GM12878 (cell line): ENCODE measurements around the gene AGBL2. TPM values are rescaled to one million over a fixed set of nuclear protein-coding genes. Genes with fewer than 3 reads are reported as not detected.

Source experiments
- BACH1 ChIP-seq: fragments of 450-650 bp; IDR thresholded peaks from 2 replicates; pipeline ENCODE4 v1.6.1; 2017; ENCODE audit warnings: mild to moderate bottlenecking, borderline replicate concordance
- BMI1 ChIP-seq: fragments of 450-650 bp; IDR thresholded peaks from 2 replicates; pipeline ENCODE4 v1.6.1; 2016; ENCODE audit warnings: mild to moderate bottlenecking, moderate library complexity, borderline replicate concordance
- CHD1 ChIP-seq: IDR thresholded peaks from 2 replicates; pipeline ENCODE4 v1.6.1; 2012; ENCODE audit warnings: low read depth, low read length, improper control_type of control experiment
- DPF2 ChIP-seq: fragments of 450-650 bp; IDR thresholded peaks from 2 replicates; pipeline ENCODE4 v1.6.1; 2017; ENCODE audit warnings: mild to moderate bottlenecking
- E4F1 ChIP-seq: fragments of 450-650 bp; IDR thresholded peaks from 2 replicates; pipeline ENCODE4 v1.6.1; 2018; ENCODE audit warnings: borderline replicate concordance, mild to moderate bottlenecking; ENCODE audit not compliant: partially characterized antibody
- EGR1 ChIP-seq, 2 experiments: IDR thresholded peaks; 1 replicate in 1 of 2; 2 replicates in 1 of 2; pipeline ENCODE4 v1.6.1; 2011 to 2012; ENCODE audit warnings: low read depth in 2 of 2, low read length in 2 of 2, borderline replicate concordance in 1 of 2, mild to moderate bottlenecking in 1 of 2, moderate library complexity in 1 of 2
- ETV6 ChIP-seq, 2 experiments: fragments of 450-650 bp in 1 of 2; IDR thresholded peaks in 1 of 2; conservative IDR thresholded peaks in 1 of 2; 2 replicates each; pipeline ENCODE4 v1.6.1; 2014; ENCODE audit warnings: antibody characterized with exemption in 1 of 2, borderline replicate concordance in 1 of 2, low read depth in 1 of 2, mild to moderate bottlenecking in 1 of 2, moderate library complexity in 1 of 2
- FOXM1 ChIP-seq: IDR thresholded peaks from 2 replicates; pipeline ENCODE4 v1.6.1; 2012; ENCODE audit warnings: low read depth, mild to moderate bottlenecking, inconsistent platforms, low read length, moderate library complexity
- HCFC1 ChIP-seq: fragments of 150-350 bp; IDR thresholded peaks from 2 replicates; pipeline ENCODE4 v1.6.1; 2014; ENCODE audit warnings: low read length
- IKZF1 ChIP-seq: fragments of 450-650 bp; conservative IDR thresholded peaks from 2 replicates; pipeline ENCODE4 v1.6.1; 2017; ENCODE audit warnings: antibody characterized with exemption, mild to moderate bottlenecking
- IKZF2 ChIP-seq, 2 experiments: fragments of 450-650 bp; IDR thresholded peaks; 2 replicates each; pipeline ENCODE4 v1.6.1; 2017; ENCODE audit warnings: mild to moderate bottlenecking in 2 of 2, moderate library complexity in 2 of 2
- MTA2 ChIP-seq: fragments of 450-650 bp; IDR thresholded peaks from 2 replicates; pipeline ENCODE4 v1.6.1; 2016; ENCODE audit warnings: low read depth, mild to moderate bottlenecking, moderate library complexity
- NBN ChIP-seq: fragments of 450-650 bp; IDR thresholded peaks from 2 replicates; pipeline ENCODE4 v1.6.1; 2016
- PAX5 ChIP-seq: IDR thresholded peaks from 2 replicates; pipeline ENCODE4 v1.6.1; 2011; ENCODE audit warnings: low read depth, low read length, borderline replicate concordance
- PML ChIP-seq: IDR thresholded peaks from 2 replicates; pipeline ENCODE4 v1.6.1; 2012; ENCODE audit warnings: low read length, inconsistent platforms
- RELB ChIP-seq: fragments of 450-650 bp; IDR thresholded peaks from 2 replicates; pipeline ENCODE4 v1.6.1; 2017; ENCODE audit warnings: low read depth, mild to moderate bottlenecking, moderate library complexity
- SIX5 ChIP-seq: IDR thresholded peaks from 2 replicates; pipeline ENCODE4 v1.6.1; 2011; ENCODE audit warnings: mild to moderate bottlenecking, low read depth, low read length, moderate library complexity; ENCODE audit not compliant: severe bottlenecking
- SKIL ChIP-seq: fragments of 450-650 bp; IDR thresholded peaks from 2 replicates; pipeline ENCODE4 v1.6.1; 2017; ENCODE audit warnings: mild to moderate bottlenecking, low read depth, inconsistent platforms; ENCODE audit not compliant: poor library complexity, severe bottlenecking
- SP1 ChIP-seq: IDR thresholded peaks from one replicate; pipeline ENCODE4 v1.6.1; 2011; ENCODE audit warnings: low read depth, low read length
- polyA plus RNA-seq, 11 experiments: library from polyadenylated mRNA; depleted of rRNA in 4 of 11; unstranded in 6 of 11; stranded (reverse) in 5 of 11; fragments of >200 nt; fragmentation: Nextera tagmentation in 4 of 11; fragmentation: Illumina TruSeq in 1 of 11; extraction: Ambion mirVana in 4 of 11; extraction: Trizol in 1 of 11; gene quantifications; 1 replicate in 1 of 11; 2 replicates in 10 of 11; pipeline versions ENCODE4 v1.2.1 to v1.2.3, GENCODE V29; 2011 to 2016; ENCODE audit warnings: inconsistent platforms in 2 of 11, missing spikeins in 2 of 11, low read depth in 1 of 11
- total RNA-seq, 4 experiments: library from RNA; depleted of rRNA in 3 of 4; stranded (reverse); fragments of >200 nt in 3 of 4; fragmentation: Illumina TruSeq in 1 of 4; extraction: Trizol in 1 of 4; gene quantifications; 2 replicates each; pipeline versions ENCODE4 v1.2.1 to v1.2.3, GENCODE V29; 2013 to 2021
- TF ChIP-seq, protein P1 (sequence below): fragments of 450-650 bp; IDR thresholded peaks from 2 replicates; pipeline ENCODE4 v1.6.1; 2016; ENCODE audit warnings: mild to moderate bottlenecking
- TF ChIP-seq, protein P2 (sequence below): fragments of 450-650 bp; conservative IDR thresholded peaks from 2 replicates; pipeline ENCODE4 v1.6.1; 2017; ENCODE audit warnings: mild to moderate bottlenecking, moderate library complexity

AGBL2 gene
- total and polyA plus RNA-seq, 10 of the 15 experiments (the other 5 are each of a cell fraction or from before 2014, with no cell fraction given): 0.93 to 12.2 (median 2.9) TPM

DNA sequence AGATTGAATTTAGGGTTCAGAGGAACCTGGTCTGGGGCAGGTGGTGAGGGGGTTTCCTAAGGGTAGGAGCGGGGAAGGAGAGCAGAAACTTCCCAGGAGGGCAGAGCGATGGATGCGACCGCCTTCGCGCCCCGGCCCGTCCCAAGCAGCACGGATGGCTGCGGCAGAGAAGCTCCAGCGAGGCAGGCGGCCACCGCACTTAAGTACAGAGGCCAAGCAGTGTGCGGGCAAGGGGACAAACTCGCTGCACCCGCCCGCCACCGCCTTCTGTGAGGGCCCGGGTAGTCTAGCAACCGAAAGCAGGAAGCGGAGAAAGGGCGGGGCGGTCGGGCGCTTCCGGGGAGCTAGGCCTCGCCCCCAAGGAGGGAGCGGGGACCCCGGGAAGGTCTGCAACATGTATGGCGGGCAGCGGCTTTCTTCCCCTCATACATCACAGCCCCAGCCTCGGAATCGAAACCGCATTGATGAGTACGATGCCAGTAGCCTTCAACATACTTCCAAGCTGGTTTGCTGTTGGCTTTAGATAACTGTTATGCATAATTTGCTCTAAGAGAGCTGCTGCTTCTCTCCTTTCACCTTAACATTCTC is at the start of gene AGBL2 (continued):
- TF ChIP-seq SKIL (no peak), IKZF1 (peak; percentile 78), BMI1 (no peak), PAX5 (peak; percentile 46; the same call in 1 of the 2 replicates), IKZF2 (IDR thresholded peaks at IDR 0.05) (peak; percentile 39 to 54), EGR1 (IDR thresholded peaks at IDR 0.05; ENCODE audit: borderline replicate concordance in 1 of 2, low read depth in 2 of 2, low read length in 2 of 2) (0 out of 3 replicates have a peak, but pooled peaks of 1 of the 2 experiments have one; percentile 24), MTA2 (peak; percentile 8; the same call in 1 of the 2 replicates), NBN (0 out of 2 replicates have a peak, but pooled peaks have one; percentile 54), CHD1 (no peak), PML (peak; percentile 91), SP1 (peak; percentile 13), FOXM1 (no peak), E4F1 (peak; percentile 69), SIX5 (no peak), HCFC1 (peak; percentile 32; the same call in 1 of the 2 replicates), BACH1 (peak; percentile 69; the same call in 1 of the 2 replicates), ETV6 (conservative IDR thresholded peaks at IDR 0.05 in 1 of 2, IDR thresholded peaks at IDR 0.05 in 1 of 2; ENCODE audit: borderline replicate concordance in 1 of 2, low read depth in 1 of 2) (peak in 1 of 2 experiments; percentile 37; a peak in 1 of 4 replicates), DPF2 (peak; percentile 48; the same call in 1 of the 2 replicates), RELB (peak; percentile 80)
- TF ChIP-seq, protein P1, sequence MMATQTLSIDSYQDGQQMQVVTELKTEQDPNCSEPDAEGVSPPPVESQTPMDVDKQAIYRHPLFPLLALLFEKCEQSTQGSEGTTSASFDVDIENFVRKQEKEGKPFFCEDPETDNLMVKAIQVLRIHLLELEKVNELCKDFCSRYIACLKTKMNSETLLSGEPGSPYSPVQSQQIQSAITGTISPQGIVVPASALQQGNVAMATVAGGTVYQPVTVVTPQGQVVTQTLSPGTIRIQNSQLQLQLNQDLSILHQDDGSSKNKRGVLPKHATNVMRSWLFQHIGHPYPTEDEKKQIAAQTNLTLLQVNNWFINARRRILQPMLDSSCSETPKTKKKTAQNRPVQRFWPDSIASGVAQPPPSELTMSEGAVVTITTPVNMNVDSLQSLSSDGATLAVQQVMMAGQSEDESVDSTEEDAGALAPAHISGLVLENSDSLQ: no peak
- TF ChIP-seq, protein P2, sequence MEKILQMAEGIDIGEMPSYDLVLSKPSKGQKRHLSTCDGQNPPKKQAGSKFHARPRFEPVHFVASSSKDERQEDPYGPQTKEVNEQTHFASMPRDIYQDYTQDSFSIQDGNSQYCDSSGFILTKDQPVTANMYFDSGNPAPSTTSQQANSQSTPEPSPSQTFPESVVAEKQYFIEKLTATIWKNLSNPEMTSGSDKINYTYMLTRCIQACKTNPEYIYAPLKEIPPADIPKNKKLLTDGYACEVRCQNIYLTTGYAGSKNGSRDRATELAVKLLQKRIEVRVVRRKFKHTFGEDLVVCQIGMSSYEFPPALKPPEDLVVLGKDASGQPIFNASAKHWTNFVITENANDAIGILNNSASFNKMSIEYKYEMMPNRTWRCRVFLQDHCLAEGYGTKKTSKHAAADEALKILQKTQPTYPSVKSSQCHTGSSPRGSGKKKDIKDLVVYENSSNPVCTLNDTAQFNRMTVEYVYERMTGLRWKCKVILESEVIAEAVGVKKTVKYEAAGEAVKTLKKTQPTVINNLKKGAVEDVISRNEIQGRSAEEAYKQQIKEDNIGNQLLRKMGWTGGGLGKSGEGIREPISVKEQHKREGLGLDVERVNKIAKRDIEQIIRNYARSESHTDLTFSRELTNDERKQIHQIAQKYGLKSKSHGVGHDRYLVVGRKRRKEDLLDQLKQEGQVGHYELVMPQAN: peak; percentile 82
